OCI-LY7 (cell line): Measurements from ENCODE around the gene RAB17. TPM values are rescaled to one million over a fixed set of nuclear protein-coding genes. Genes with fewer than 3 reads are reported as not detected.

Source experiments
- BruUV-seq: library from RNA; stranded (reverse); fragments of 400-500 nt; replicated peaks from 2 replicates; lab custom pipeline; 2021; lab: Mats Ljungman, UMichigan
- CTCF ChIA-PET: fragments of 300-600 bp; sonication (Branson Sonifier 250); formaldehyde crosslinking; loops from one replicate; lab custom pipeline; 2022; ENCODE audit warnings: antibody characterized with exemption; ENCODE audit not compliant: unreplicated experiment; lab: Charles Lee
- POLR2A ChIA-PET: fragments of 300-600 bp; sonication (Branson Sonifier 250); formaldehyde crosslinking; loops from one replicate; lab custom pipeline; 2022; ENCODE audit warnings: antibody characterized with exemption; lab: Charles Lee
- DNase-seq: peaks from one replicate; pipeline ENCODE4 v3.0.0-alpha.2; 2015; ENCODE audit warnings: low spot score
- H2AFZ ChIP-seq: fragments of 200-600 bp; sonication (generic), shearing (Covaris generic); 2 replicates; pipeline ENCODE4 v1.6.1; 2014; ENCODE audit warnings: mild to moderate bottlenecking, antibody characterized with exemption, low read length, moderate library complexity
- H3K27ac ChIP-seq: fragments of 200-600 bp; sonication (generic); 2 replicates; pipeline ENCODE4 v1.5.1; 2014; ENCODE audit warnings: mixed run types, low read depth, mild to moderate bottlenecking, moderate library complexity, low read length, inconsistent platforms; ENCODE audit not compliant: poor library complexity, severe bottlenecking
- H3K36me3 ChIP-seq: fragments of 200-600 bp; sonication (generic); 2 replicates; pipeline ENCODE4 v1.6.1; 2014; ENCODE audit warnings: mild to moderate bottlenecking, antibody characterized with exemption, low read length, moderate library complexity, mixed read lengths; ENCODE audit not compliant: insufficient read depth
- H3K4me1 ChIP-seq: fragments of 200-600 bp; sonication (generic); 2 replicates; pipeline ENCODE4 v1.5.1; 2014; ENCODE audit warnings: mild to moderate bottlenecking, low read length; ENCODE audit not compliant: insufficient read depth, poor library complexity, severe bottlenecking
- H3K4me2 ChIP-seq: fragments of 200-600 bp; sonication (generic); 2 replicates; pipeline ENCODE4 v1.6.1; 2014; ENCODE audit warnings: mild to moderate bottlenecking, low read length
- H3K4me3 ChIP-seq: fragments of 200-600 bp; sonication (generic); 2 replicates; pipeline ENCODE4 v1.5.1; 2014; ENCODE audit warnings: mild to moderate bottlenecking, low read depth, low read length; ENCODE audit not compliant: poor library complexity, severe bottlenecking
- H3K79me2 ChIP-seq: fragments of 200-600 bp; sonication (generic); 2 replicates; pipeline ENCODE4 v1.6.1; 2016; ENCODE audit warnings: low read depth, mild to moderate bottlenecking, low read length, moderate library complexity, mixed read lengths; ENCODE audit not compliant: insufficient read depth
- H3K9me2 ChIP-seq: fragments of 200-600 bp; sonication (generic); 2 replicates; pipeline ENCODE4 v1.6.1; 2016; ENCODE audit warnings: mild to moderate bottlenecking, low read length, mixed read lengths; ENCODE audit not compliant: insufficient read depth
- H3K9me3 ChIP-seq: fragments of 200-600 bp; sonication (generic); 2 replicates; pipeline ENCODE4 v1.6.1; 2014; ENCODE audit warnings: mild to moderate bottlenecking, mixed run types, low read length, mixed read lengths
- H4K20me1 ChIP-seq: fragments of 200-600 bp; sonication (generic); 2 replicates; pipeline ENCODE4 v1.6.1; 2014; ENCODE audit warnings: mild to moderate bottlenecking, antibody characterized with exemption, low read length, moderate library complexity, mixed read lengths; ENCODE audit not compliant: insufficient read depth
- EZH2phosphoT487 ChIP-seq: fragments of 200-600 bp; sonication (generic); IDR thresholded peaks from 2 replicates; pipeline ENCODE4 v1.6.1; 2018; ENCODE audit warnings: low read depth, borderline replicate concordance, mild to moderate bottlenecking, mixed run types, antibody characterized with exemption, low read length, moderate library complexity, mixed read lengths
- intact Hi-C: fragments of 100-400 bp; cut with micrococcal nuclease; formaldehyde crosslinking; loops from one replicate; pipeline ENCODE4 v1.10.0; 2022; ENCODE audit not compliant: unreplicated experiment
- total RNA-seq, 2 experiments: library from RNA; depleted of rRNA in 1 of 2; stranded (reverse); fragments of >200 nt in 1 of 2; shearing (Covaris generic) in 1 of 2; gene quantifications; 2 replicates each; pipeline ENCODE4 v1.2.3, GENCODE V29; 2014 to 2022
- TF ChIP-seq, protein P1 (sequence below): fragments of 200-600 bp; sonication (generic); conservative IDR thresholded peaks from 2 replicates; pipeline ENCODE4 v1.5.1; 2014; ENCODE audit warnings: mild to moderate bottlenecking, antibody characterized with exemption, low read length, moderate library complexity, mixed read lengths

The RAB17 gene
- total RNA-seq, 2 experiments from 2014 or later: not detected

DNA sequence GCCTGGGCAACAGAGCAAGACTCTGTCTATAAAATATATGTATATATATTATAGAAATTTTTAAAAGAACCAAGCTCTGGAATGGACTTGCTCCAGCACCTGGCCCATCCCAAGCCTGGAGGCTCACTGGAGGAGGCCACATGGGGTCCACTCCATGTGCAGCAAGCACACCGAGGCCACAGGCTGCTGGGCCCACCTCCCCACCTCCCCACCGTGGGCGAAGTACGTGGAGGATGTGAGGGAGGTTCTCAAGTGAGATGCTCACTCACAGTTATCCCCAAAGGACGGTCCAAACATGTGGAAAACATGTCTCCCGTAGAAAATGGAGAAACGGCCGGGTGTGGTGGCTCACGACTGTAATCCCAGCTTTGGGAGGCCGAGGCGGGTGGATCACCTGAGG is 13.9 kb upstream of the RAB17 start:
- intact Hi-C loops: no loop called here

GRCh38 chr2:237603718-237604362 is 13.3 kb upstream of the RAB17 start:
- Histone ChIP-seq H3K4me2 (no peak overlapping the region), H3K4me3 (no peak overlapping the region), H3K79me2 (no peaks in the 10 kb centered on the region), H3K9me2 (no peaks in the 10 kb centered on the region), H3K27ac (no peak overlapping the region), H4K20me1 (no peaks in the 10 kb centered on the region), H3K9me3 (no peaks in the 10 kb centered on the region), H3K36me3 (no peaks in the 10 kb centered on the region), H2AFZ (peak overlapping the region; percentile 41; the same call in 1 of the 2 replicates), H3K4me1 (peaks cover 14% of the 10 kb centered on the region)
- TF ChIP-seq, protein P1, sequence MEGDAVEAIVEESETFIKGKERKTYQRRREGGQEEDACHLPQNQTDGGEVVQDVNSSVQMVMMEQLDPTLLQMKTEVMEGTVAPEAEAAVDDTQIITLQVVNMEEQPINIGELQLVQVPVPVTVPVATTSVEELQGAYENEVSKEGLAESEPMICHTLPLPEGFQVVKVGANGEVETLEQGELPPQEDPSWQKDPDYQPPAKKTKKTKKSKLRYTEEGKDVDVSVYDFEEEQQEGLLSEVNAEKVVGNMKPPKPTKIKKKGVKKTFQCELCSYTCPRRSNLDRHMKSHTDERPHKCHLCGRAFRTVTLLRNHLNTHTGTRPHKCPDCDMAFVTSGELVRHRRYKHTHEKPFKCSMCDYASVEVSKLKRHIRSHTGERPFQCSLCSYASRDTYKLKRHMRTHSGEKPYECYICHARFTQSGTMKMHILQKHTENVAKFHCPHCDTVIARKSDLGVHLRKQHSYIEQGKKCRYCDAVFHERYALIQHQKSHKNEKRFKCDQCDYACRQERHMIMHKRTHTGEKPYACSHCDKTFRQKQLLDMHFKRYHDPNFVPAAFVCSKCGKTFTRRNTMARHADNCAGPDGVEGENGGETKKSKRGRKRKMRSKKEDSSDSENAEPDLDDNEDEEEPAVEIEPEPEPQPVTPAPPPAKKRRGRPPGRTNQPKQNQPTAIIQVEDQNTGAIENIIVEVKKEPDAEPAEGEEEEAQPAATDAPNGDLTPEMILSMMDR: no peak
- no peak for TF ChIP-seq EZH2phosphoT487
- ChIA-PET CTCF (no interaction called here), POLR2A (interaction anchor here (0.6 to 0.7 kb wide), 3 partner anchors 161 to 251 kb away, joined by 3 to 4 read pairs (median 3); no protein-coding TSS in a partner anchor)
- intact Hi-C loops: no loop called here
- BruUV-seq: no TSS peak
- DNase-seq: peak; percentile 24

More for the DNA sequence above, 13.9 kb upstream of the RAB17 start:
- no peak for DNase-seq
- no peaks in the 10 kb centered on the region for H4K20me1 ChIP-seq
- peaks cover 14% of the 10 kb centered on the region for H3K4me1 ChIP-seq
- BruUV-seq: no TSS peak
- ChIA-PET POLR2A (interaction anchor here (0.6 to 0.7 kb wide), 3 partner anchors 161 to 252 kb away, joined by 3 to 4 read pairs (median 3); no protein-coding TSS in a partner anchor), CTCF (no interaction called here)
- H3K9me2 ChIP-seq: no peaks in the 10 kb centered on the region
- H3K4me2 ChIP-seq: no peak overlapping the region
- no peaks in the 10 kb centered on the region for H3K79me2 ChIP-seq
- H3K36me3 ChIP-seq: no peaks in the 10 kb centered on the region
- H2AFZ ChIP-seq: no peak overlapping the region
- H3K27ac ChIP-seq: no peak overlapping the region
- no peaks in the 10 kb centered on the region for H3K9me3 ChIP-seq
- TF ChIP-seq, protein P1: no peak
- TF ChIP-seq EZH2phosphoT487: no peak
- no peak overlapping the region for H3K4me3 ChIP-seq
